PC-3 (cell line): ENCODE data around the gene PHYKPL. TPM values are rescaled to one million over a fixed set of nuclear protein-coding genes. Genes with fewer than 3 reads are reported as not detected.
A peak's percentile ranks its signal among the peaks of the same experiment; 100 is the strongest.

ENCODE experiments used
- ATAC-seq: fragments of 200-7000 bp; cut with Tn5 transposase; 2 replicates; pipeline ENCODE4 v1.9.1; 2020; ENCODE audit warnings: mild to moderate bottlenecking, moderate library complexity
- BruUV-seq: library from RNA; stranded (reverse); fragments of 400-500 nt; replicated peaks from 2 replicates; lab custom pipeline; 2021; lab: Mats Ljungman, UMichigan
- CTCF ChIA-PET: fragments of 300-600 bp; sonication (Branson Sonifier 250); formaldehyde crosslinking; loops from one replicate; lab custom pipeline; 2022; ENCODE audit warnings: antibody characterized with exemption; lab: Charles Lee
- POLR2A ChIA-PET: fragments of 300-600 bp; sonication (Branson Sonifier 250); formaldehyde crosslinking; loops from one replicate; lab custom pipeline; 2022; ENCODE audit warnings: antibody characterized with exemption; ENCODE audit not compliant: unreplicated experiment; lab: Charles Lee
- DNase-seq: peaks from one replicate; pipeline ENCODE4 v3.0.0-alpha.2; 2015
- H2AFZ ChIP-seq: fragments of 300-600 bp; sonication (generic); 2 replicates; pipeline ENCODE4 v1.6.0; 2016; ENCODE audit warnings: antibody characterized with exemption, low read length
- H3F3A ChIP-seq: fragments of 300-600 bp; sonication (generic); one replicate; pipeline ENCODE4 v1.6.0; 2017; ENCODE audit warnings: antibody characterized with exemption, low read length, control low read depth, mild to moderate bottlenecking; ENCODE audit not compliant: unreplicated experiment
- H3K27ac ChIP-seq: fragments of 300-600 bp; sonication (generic); 2 replicates; pipeline ENCODE4 v1.5.1; 2016; ENCODE audit warnings: mild to moderate bottlenecking, low read length
- H3K27me3 ChIP-seq: fragments of 300-600 bp; sonication (generic); 2 replicates; pipeline ENCODE4 v1.6.1; 2016; ENCODE audit warnings: low read length, mixed read lengths
- H3K36me3 ChIP-seq: fragments of 300-600 bp; sonication (generic); 2 replicates; pipeline ENCODE4 v1.6.1; 2016; ENCODE audit warnings: low read depth, mixed run types, low read length, mixed read lengths
- H3K4me1 ChIP-seq: fragments of 300-600 bp; sonication (generic); 2 replicates; pipeline ENCODE4 v1.5.1; 2016; ENCODE audit warnings: low read length; ENCODE audit not compliant: insufficient read depth
- H3K4me2 ChIP-seq: fragments of 300-600 bp; sonication (generic); 2 replicates; pipeline ENCODE4 v1.6.0; 2016; ENCODE audit warnings: low read length
- H3K4me3 ChIP-seq: fragments of 300-600 bp; sonication (generic); 2 replicates; pipeline ENCODE4 v1.5.1; 2016; ENCODE audit warnings: mild to moderate bottlenecking, low read length, mixed read lengths
- H3K79me2 ChIP-seq: fragments of 300-600 bp; sonication (generic); 2 replicates; pipeline ENCODE4 v1.6.1; 2017; ENCODE audit warnings: low read length, mixed read lengths
- H3K9ac ChIP-seq: fragments of 300-600 bp; sonication (generic); 2 replicates; pipeline ENCODE4 v1.6.0; 2016; ENCODE audit warnings: mild to moderate bottlenecking, low read length
- H3K9me2 ChIP-seq: fragments of 300-600 bp; sonication (generic); replicated peaks from 2 replicates; pipeline ENCODE4 v1.6.1; 2016; ENCODE audit warnings: mixed run types, low read length, mixed read lengths
- H3K9me3 ChIP-seq: fragments of 300-600 bp; sonication (generic); 2 replicates; pipeline ENCODE4 v1.6.1; 2016; ENCODE audit warnings: low read length, mixed read lengths
- H4K20me1 ChIP-seq: fragments of 300-600 bp; sonication (generic); 2 replicates; pipeline ENCODE4 v1.6.1; 2016; ENCODE audit warnings: low read length, mixed read lengths
- EZH2 ChIP-seq: fragments of 300-600 bp; sonication (generic); IDR thresholded peaks from one replicate; pipeline ENCODE4 v1.6.1; 2017; ENCODE audit warnings: antibody characterized with exemption, mild to moderate bottlenecking, low read length; ENCODE audit not compliant: unreplicated experiment
- EZH2phosphoT487 ChIP-seq: fragments of 300-600 bp; sonication (generic); IDR thresholded peaks from 2 replicates; pipeline ENCODE4 v1.6.1; 2018; ENCODE audit warnings: mild to moderate bottlenecking, antibody characterized with exemption, low read length, borderline replicate concordance
- intact Hi-C: fragments of 100-400 bp; cut with micrococcal nuclease; formaldehyde crosslinking; loops from 2 replicates; pipeline ENCODE4 v1.9.0; 2023
- total RNA-seq: library from RNA; depleted of rRNA; stranded (reverse); fragments of >200 nt; gene quantifications from 2 replicates; pipeline ENCODE4 v1.2.3, GENCODE V29; 2014
- TF ChIP-seq, protein P1 (sequence below): fragments of 300-600 bp; sonication (generic); conservative IDR thresholded peaks from 2 replicates; pipeline ENCODE4 v1.5.1; 2017; ENCODE audit warnings: antibody characterized with exemption, low read depth, mild to moderate bottlenecking, low read length

PHYKPL gene
- total RNA-seq, 1 experiment from 2014 or later: 31.2 TPM

DNA sequence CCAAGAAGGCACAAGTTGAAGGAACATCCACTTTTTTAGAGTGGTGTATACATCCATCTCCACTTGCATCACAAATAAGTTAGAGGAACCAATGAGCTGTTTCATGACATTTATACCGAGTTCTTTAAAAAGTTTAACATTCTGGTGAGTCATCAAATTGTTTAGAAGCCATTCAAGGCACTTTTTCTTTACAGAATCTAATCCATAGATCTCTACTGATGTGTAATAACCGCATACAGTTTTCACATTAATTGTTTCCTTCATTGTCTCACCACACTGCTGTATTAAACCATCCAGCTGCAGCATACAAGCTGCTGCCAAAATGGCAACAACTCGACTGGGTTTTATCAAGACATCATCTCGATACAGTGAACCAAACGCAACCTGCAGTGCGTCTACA lies 46.2 kb downstream of the PHYKPL start:
- no peak overlapping the region for H3K4me3 ChIP-seq
- no peaks in the 10 kb centered on the region for H3K9me2 ChIP-seq
- H3K36me3 ChIP-seq: no peaks in the 10 kb centered on the region
- BruUV-seq: no TSS peak
- no peak overlapping the region for H2AFZ ChIP-seq
- H3K4me1 ChIP-seq: peaks cover 23% of the 10 kb centered on the region
- H3K9me3 ChIP-seq: no peaks in the 10 kb centered on the region
- H3K4me2 ChIP-seq: peak overlapping the region; percentile 46
- ChIA-PET CTCF (no interaction called here), POLR2A (no interaction called here)
- ATAC-seq: peak; percentile 40; the same call in 1 of the 2 replicates
- peak overlapping the region; percentile 18; the same call in 1 of the 2 replicates for H3K27ac ChIP-seq
- TF ChIP-seq, protein P1, sequence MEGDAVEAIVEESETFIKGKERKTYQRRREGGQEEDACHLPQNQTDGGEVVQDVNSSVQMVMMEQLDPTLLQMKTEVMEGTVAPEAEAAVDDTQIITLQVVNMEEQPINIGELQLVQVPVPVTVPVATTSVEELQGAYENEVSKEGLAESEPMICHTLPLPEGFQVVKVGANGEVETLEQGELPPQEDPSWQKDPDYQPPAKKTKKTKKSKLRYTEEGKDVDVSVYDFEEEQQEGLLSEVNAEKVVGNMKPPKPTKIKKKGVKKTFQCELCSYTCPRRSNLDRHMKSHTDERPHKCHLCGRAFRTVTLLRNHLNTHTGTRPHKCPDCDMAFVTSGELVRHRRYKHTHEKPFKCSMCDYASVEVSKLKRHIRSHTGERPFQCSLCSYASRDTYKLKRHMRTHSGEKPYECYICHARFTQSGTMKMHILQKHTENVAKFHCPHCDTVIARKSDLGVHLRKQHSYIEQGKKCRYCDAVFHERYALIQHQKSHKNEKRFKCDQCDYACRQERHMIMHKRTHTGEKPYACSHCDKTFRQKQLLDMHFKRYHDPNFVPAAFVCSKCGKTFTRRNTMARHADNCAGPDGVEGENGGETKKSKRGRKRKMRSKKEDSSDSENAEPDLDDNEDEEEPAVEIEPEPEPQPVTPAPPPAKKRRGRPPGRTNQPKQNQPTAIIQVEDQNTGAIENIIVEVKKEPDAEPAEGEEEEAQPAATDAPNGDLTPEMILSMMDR: no peak
- no peak for TF ChIP-seq EZH2phosphoT487
- no peak for TF ChIP-seq EZH2
- no peak overlapping the region for H3K9ac ChIP-seq
- no peaks in the 10 kb centered on the region for H3K79me2 ChIP-seq
- intact Hi-C loops: no loop called here
- DNase-seq: peak; percentile 76
- H4K20me1 ChIP-seq: no peaks in the 10 kb centered on the region
- no peaks in the 10 kb centered on the region for H3K27me3 ChIP-seq
- H3F3A ChIP-seq: peaks cover 4% of the 10 kb centered on the region

GRCh38 chr5:178182158-178182876 lies 50.3 kb downstream of the PHYKPL start:
- no peak overlapping the region for H3K27ac ChIP-seq
- no peak overlapping the region for H3K4me3 ChIP-seq
- CTCF ChIA-PET: no interaction called here

More at GRCh38 chr5:178182158-178182876, 50.3 kb downstream of the PHYKPL start:
- Histone ChIP-seq H3K27me3 (no peaks in the 10 kb centered on the region), H4K20me1 (no peaks in the 10 kb centered on the region), H3K9me3 (no peaks in the 10 kb centered on the region), H3K4me1 (peaks cover 23% of the 10 kb centered on the region), H3K79me2 (no peaks in the 10 kb centered on the region), H2AFZ (peak overlapping the region; percentile 54), H3K9me2 (no peaks in the 10 kb centered on the region), H3F3A (peaks cover 4% of the 10 kb centered on the region), H3K9ac (no peak overlapping the region), H3K4me2 (peak overlapping the region; percentile 32), H3K36me3 (no peaks in the 10 kb centered on the region)
- TF ChIP-seq, protein P1: no peak
- TF ChIP-seq EZH2phosphoT487: no peak
- TF ChIP-seq EZH2: no peak
- DNase-seq (peak; percentile 62), ATAC-seq (peak; percentile 60)
- intact Hi-C loops: no loop called here
- BruUV-seq: no TSS peak
- POLR2A ChIA-PET: no interaction called here
